Ovary (tissue), 9 donors: ENCODE data around the gene SLC39A8. TPM values are rescaled to one million over a fixed set of nuclear protein-coding genes. Genes with fewer than 3 reads are reported as not detected.

ENCODE experiments used
- DNase-seq, 5 donors: peaks; one replicate each; pipeline ENCODE4 v3.0.0-alpha.2; 2019 to 2020
- H3K27ac ChIP-seq, 2 donors: fragments of 200-600 bp; one replicate each; pipeline versions ENCODE4 v1.5.1 to v1.8.0; 2019 to 2022
- H3K27me3 ChIP-seq: fragments of 200-600 bp; one replicate; pipeline ENCODE4 v1.8.0; 2022
- H3K36me3 ChIP-seq: fragments of 200-600 bp; sonication (generic); one replicate; pipeline ENCODE4 v1.5.1; 2019
- H3K4me1 ChIP-seq: one replicate; pipeline ENCODE4 v1.8.1; 2013; ENCODE audit warnings: mild to moderate bottlenecking, moderate library complexity; ENCODE audit not compliant: insufficient read depth
- H3K4me3 ChIP-seq: fragments of 200-600 bp; sonication (generic); one replicate; pipeline ENCODE4 v1.5.1; 2017
- H3K9me3 ChIP-seq, 2 donors: fragments of 200-600 bp in 1 of 2; sonication (generic) in 1 of 2; one replicate each; pipeline versions ENCODE4 v1.5.1 to v1.8.1; 2013 to 2019; ENCODE audit warnings: mild to moderate bottlenecking in 1 of 2, moderate library complexity in 1 of 2
- EP300 ChIP-seq: sonication (generic); formaldehyde crosslinking; IDR thresholded peaks from one replicate; pipeline ENCODE4 v1.6.1; 2017; ENCODE audit warnings: antibody characterized with exemption
- POLR2A ChIP-seq: fragments of 450-650 bp; IDR thresholded peaks from one replicate; pipeline ENCODE4 v1.6.1; 2017; ENCODE audit warnings: antibody characterized with exemption, mild to moderate bottlenecking, moderate library complexity
- WGBS, 3 donors: extraction: QIAGEN DNeasy Blood & Tissue Kit in 1 of 3; methylation state at CpG; one replicate each; pipeline versions ENCODE4 v1.1.5 to v1.1.7; 2013 to 2017; 5-methylcytosine and 5-hydroxymethylcytosine counted together
- intact Hi-C, 4 donors: fragments of 100-400 bp; cut with DNase I; formaldehyde crosslinking; loops; one replicate each; pipeline versions ENCODE4 v1.11.0 to v1.15.1; 2022 to 2023
- polyA plus RNA-seq, 2 donors: library from polyadenylated mRNA; stranded (reverse); fragments of 200-250 nt in 1 of 2; fragments of 350-450 nt in 1 of 2; fragmentation: Illumina TruSeq in 1 of 2; extraction: RNeasy Lipid Tissue Mini Kit (QIAGEN cat#74804) in 1 of 2; gene quantifications; one replicate each; pipeline ENCODE4 v1.2.3, GENCODE V29; 2013 to 2014
- total RNA-seq, 7 donors: library from RNA; depleted of rRNA in 2 of 7; stranded (reverse); fragments of >200 nt in 2 of 7; fragmentation: NEBNext Ultra II Directional in 3 of 7; extraction: Animal tissue kit (Norgen Biotek cat#: 25700) in 3 of 7; gene quantifications; one replicate each; pipeline versions ENCODE4 v1.1.0 to v1.2.4, GENCODE V29; 2016 to 2023
- TF ChIP-seq, protein P1 (sequence below), 3 donors: fragments of 450-650 bp in 2 of 3; fragments of 200-600 bp in 1 of 3; IDR thresholded peaks; one replicate each; pipeline versions ENCODE4 v1.5.1 to v1.8.0; 2016 to 2022; ENCODE audit warnings: antibody characterized with exemption in 3 of 3, mild to moderate bottlenecking in 1 of 3
- donor health status: DM: no; HTN: no; CAD: no; lungs with moderate emphysema.
- donor health status: DM: no; HTN: no; CAD: no.
- donor health status: Bipolar disorder and iron deficiency.
- donor health status: DM: yes; HTN: yes; CAD: no.
- donor health status: DM: no; HTN: no; CAD: no.
- donor health status: DM: yes; HTN: yes; CAD: no.

Gene SLC39A8
- total and polyA plus RNA-seq, 9 donors, result 11.5 to 28.7 (median 19.2) TPM

DNA sequence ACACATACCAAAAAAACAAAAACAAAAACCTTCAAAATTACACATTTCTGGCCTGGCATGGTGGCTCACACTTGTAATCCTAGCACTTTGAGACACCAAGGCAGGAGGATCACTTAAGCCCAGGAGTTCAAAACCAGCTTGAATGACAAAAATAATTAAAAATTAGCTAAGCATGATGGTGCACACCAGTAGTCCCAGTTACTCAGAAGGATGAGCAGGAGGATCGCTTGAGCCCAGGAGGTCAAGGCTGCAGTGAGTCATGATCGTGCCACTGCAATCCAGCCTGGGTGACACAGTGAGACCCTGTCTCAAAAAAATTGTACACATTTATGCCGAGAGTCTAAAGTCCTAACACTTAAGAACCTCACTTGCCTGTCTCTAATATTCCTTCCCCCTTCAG, 18.3 kb downstream of the SLC39A8 start:
- TF ChIP-seq POLR2A, result no peak
- TF ChIP-seq EP300, result no peak
- TF ChIP-seq, protein P1, sequence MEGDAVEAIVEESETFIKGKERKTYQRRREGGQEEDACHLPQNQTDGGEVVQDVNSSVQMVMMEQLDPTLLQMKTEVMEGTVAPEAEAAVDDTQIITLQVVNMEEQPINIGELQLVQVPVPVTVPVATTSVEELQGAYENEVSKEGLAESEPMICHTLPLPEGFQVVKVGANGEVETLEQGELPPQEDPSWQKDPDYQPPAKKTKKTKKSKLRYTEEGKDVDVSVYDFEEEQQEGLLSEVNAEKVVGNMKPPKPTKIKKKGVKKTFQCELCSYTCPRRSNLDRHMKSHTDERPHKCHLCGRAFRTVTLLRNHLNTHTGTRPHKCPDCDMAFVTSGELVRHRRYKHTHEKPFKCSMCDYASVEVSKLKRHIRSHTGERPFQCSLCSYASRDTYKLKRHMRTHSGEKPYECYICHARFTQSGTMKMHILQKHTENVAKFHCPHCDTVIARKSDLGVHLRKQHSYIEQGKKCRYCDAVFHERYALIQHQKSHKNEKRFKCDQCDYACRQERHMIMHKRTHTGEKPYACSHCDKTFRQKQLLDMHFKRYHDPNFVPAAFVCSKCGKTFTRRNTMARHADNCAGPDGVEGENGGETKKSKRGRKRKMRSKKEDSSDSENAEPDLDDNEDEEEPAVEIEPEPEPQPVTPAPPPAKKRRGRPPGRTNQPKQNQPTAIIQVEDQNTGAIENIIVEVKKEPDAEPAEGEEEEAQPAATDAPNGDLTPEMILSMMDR (IDR thresholded peaks at IDR 0.05), result no peak

DNA sequence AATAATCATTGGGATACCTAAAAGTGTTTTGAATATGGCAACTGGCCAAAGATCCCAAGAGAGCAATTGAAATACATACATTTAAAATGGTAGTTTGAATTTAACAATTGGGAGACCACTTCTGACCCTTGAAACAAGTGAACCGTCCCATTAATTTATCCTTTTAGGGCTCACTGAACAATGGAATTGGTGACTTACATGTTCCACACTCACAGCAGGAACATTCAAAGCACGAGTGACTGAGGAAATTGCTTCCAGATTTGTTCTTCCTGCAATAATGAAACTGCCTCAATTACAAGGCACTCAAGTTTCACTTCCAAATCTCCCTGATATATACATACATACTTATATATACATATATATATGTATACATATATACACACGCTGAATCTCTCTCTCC, 20.6 kb downstream of the SLC39A8 start:
- 82 to 86% (median 85%) methylated on average over 3 of the region's 3 CpGs for WGBS, 3 donors
- H3K27ac ChIP-seq, result no peak overlapping the region
- TF ChIP-seq POLR2A, result no peak
- TF ChIP-seq EP300, result no peak
- TF ChIP-seq, protein P1 (IDR thresholded peaks at IDR 0.05), result no peak
- H3K4me3 ChIP-seq, result no peak overlapping the region
- H3K36me3 ChIP-seq, result no peaks in the 10 kb centered on the region
- no peaks in the 10 kb centered on the region for H3K27me3 ChIP-seq
- no peak for DNase-seq
- H3K9me3 ChIP-seq, result no peaks in the 10 kb centered on the region
- intact Hi-C loops, result no loop called here
- no peaks in the 10 kb centered on the region for H3K4me1 ChIP-seq

More for the DNA sequence above, 18.3 kb downstream of the SLC39A8 start:
- Histone ChIP-seq H3K27ac (no peak overlapping the region), H3K4me3 (no peak overlapping the region), H3K4me1 (no peaks in the 10 kb centered on the region), H3K9me3 (no peaks in the 10 kb centered on the region), H3K36me3 (no peaks in the 10 kb centered on the region), H3K27me3 (no peaks in the 10 kb centered on the region)
- WGBS, 3 donors, result 94 to 96% (median 94%) methylated on average over 3 of the region's 3 CpGs
- intact Hi-C loops, result no loop called here
- no peak for DNase-seq

DNA sequence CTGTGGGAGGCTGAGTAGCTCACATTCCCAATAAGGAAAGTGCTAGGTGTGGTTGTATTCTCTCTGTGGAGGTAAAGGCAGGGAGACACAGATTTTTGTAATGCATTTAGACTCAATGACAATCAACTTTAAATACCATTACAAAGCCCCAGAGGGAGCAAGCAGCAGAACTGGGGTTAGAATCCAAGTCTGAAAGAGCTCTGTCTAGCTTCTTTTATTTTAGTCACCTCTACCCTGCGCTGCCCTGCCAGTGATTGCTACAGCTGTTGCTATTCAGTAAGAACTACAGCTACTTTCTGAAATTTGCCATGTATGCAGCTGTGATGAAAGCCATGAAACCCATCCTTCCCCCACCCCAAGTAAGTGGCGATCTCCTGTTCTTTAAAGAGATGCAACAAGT, 22.5 kb downstream of the SLC39A8 start:
- Histone ChIP-seq H3K4me1 (no peaks in the 10 kb centered on the region), H3K27me3 (no peaks in the 10 kb centered on the region), H3K36me3 (no peaks in the 10 kb centered on the region), H3K27ac (no peak overlapping the region), H3K4me3 (no peak overlapping the region), H3K9me3 (no peaks in the 10 kb centered on the region)
- intact Hi-C loops, result no loop called here
- TF ChIP-seq EP300 (no peak), POLR2A (no peak)
- TF ChIP-seq, protein P1 (IDR thresholded peaks at IDR 0.05), result no peak
- DNase-seq, result no peak
- WGBS, 3 donors, result 93 to 97% (median 93%) methylated on average over 2 of the region's 2 CpGs

DNA sequence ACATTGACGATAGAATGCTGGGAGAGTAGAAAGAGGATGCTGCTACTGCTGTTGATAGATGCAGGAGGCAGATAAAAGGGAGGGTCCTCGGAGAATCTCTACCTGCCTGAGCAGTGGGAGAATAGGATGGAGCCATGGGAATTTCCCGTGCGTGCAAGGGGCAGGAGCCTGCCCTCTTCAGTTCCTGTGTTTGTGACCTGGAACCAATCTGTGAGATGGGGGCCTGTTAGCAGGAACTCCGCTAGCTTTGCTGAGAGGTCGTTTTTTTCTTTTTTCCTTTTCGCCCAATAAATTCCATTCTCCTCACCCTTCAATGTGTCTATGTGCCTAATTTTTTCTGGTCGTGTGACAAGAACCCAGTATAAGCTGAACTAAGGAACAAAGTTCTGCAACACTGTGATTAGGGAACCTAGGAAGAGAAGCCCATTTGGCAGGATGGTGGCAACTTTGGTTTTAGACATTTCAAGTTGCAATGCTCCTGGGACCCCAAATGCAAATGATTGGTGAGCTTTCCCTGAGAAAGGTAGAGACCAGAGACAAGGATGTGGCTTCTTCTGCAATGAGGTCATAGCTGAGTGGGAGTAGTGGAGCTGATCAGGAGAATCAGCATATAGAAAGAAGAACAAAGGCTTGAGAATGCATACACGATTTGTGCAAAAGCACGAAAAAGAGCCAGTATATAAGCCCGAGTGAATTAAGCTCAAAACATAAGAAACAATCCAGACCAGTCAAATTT, 23.9 kb downstream of the SLC39A8 start:
- DNase-seq, result no peak
- WGBS, 3 donors, result 88 to 92% (median 92%) methylated on average over 11 of the region's 11 CpGs
- no peaks in the 10 kb centered on the region for H3K27me3 ChIP-seq
- H3K4me1 ChIP-seq, result no peaks in the 10 kb centered on the region
- intact Hi-C loops, result no loop called here
- no peaks in the 10 kb centered on the region for H3K9me3 ChIP-seq
- H3K4me3 ChIP-seq, result no peak overlapping the region
- H3K27ac ChIP-seq, result no peak overlapping the region
- TF ChIP-seq EP300 (no peak), POLR2A (no peak)
- TF ChIP-seq, protein P1 (IDR thresholded peaks at IDR 0.05), result no peak
- no peaks in the 10 kb centered on the region for H3K36me3 ChIP-seq
